Mesendoderm (in vitro differentiated cells): ENCODE results near the gene CENPU.

Experiments used
- DNase-seq: peaks from one replicate; pipeline ENCODE4 v3.0.0; 2013
- H2AK5ac ChIP-seq: 2 replicates; pipeline ENCODE4 v1.6.1; 2013; ENCODE audit warnings: low read length, inconsistent platforms
- H2BK120ac ChIP-seq: 2 replicates; pipeline ENCODE4 v1.6.1; 2013; ENCODE audit warnings: low read depth, mild to moderate bottlenecking, low read length, moderate library complexity, mixed read lengths
- H2BK15ac ChIP-seq: replicated peaks from 2 replicates; pipeline ENCODE4 v1.6.1; 2013; ENCODE audit warnings: low read depth, mild to moderate bottlenecking, moderate library complexity
- H2BK5ac ChIP-seq: 2 replicates; pipeline ENCODE4 v1.6.1; 2013; ENCODE audit warnings: low read length, inconsistent platforms
- H3K18ac ChIP-seq: 2 replicates; pipeline ENCODE4 v1.6.1; 2013; ENCODE audit warnings: mild to moderate bottlenecking, low read length, mixed read lengths
- H3K23ac ChIP-seq: one replicate; pipeline ENCODE4 v1.6.1; 2013; ENCODE audit warnings: low read length
- H3K27ac ChIP-seq: 2 replicates; pipeline ENCODE4 v1.5.1; 2013; ENCODE audit warnings: low read depth, mild to moderate bottlenecking, inconsistent platforms, low read length, moderate library complexity
- H3K27me3 ChIP-seq: 2 replicates; pipeline ENCODE4 v1.6.1; 2013; ENCODE audit warnings: low read length, control low read depth, mild to moderate bottlenecking, inconsistent platforms; ENCODE audit not compliant: insufficient read depth, poor library complexity
- H3K36me3 ChIP-seq: 2 replicates; pipeline ENCODE4 v1.6.1; 2013; ENCODE audit warnings: low read length, inconsistent platforms; ENCODE audit not compliant: control insufficient read depth, insufficient read depth
- H3K4ac ChIP-seq: one replicate; pipeline ENCODE4 v1.6.1; 2013; ENCODE audit warnings: low read depth, mild to moderate bottlenecking, low read length, moderate library complexity
- H3K4me1 ChIP-seq: 2 replicates; pipeline ENCODE4 v1.6.1; 2013; ENCODE audit warnings: low read depth, low read length, inconsistent platforms; ENCODE audit not compliant: control insufficient read depth
- H3K4me2 ChIP-seq: 2 replicates; pipeline ENCODE4 v1.6.1; 2013; ENCODE audit warnings: low read length
- H3K4me3 ChIP-seq: 2 replicates; pipeline ENCODE4 v1.5.1; 2013; ENCODE audit warnings: mild to moderate bottlenecking, low read length
- H3K56ac ChIP-seq: one replicate; pipeline ENCODE4 v1.6.1; 2013; ENCODE audit warnings: low read length
- H3K79me1 ChIP-seq: 2 replicates; pipeline ENCODE4 v1.6.1; 2013; ENCODE audit warnings: low read length, inconsistent platforms
- H3K79me2 ChIP-seq: 2 replicates; pipeline ENCODE4 v1.6.1; 2013; ENCODE audit warnings: mild to moderate bottlenecking, low read length; ENCODE audit not compliant: control insufficient read depth, insufficient read depth
- H3K9ac ChIP-seq: 2 replicates; pipeline ENCODE4 v1.6.1; 2013; ENCODE audit warnings: low read length, inconsistent platforms
- H4K5ac ChIP-seq: one replicate; pipeline ENCODE4 v1.6.1; 2013; ENCODE audit warnings: low read length
- H4K8ac ChIP-seq: one replicate; pipeline ENCODE4 v1.6.1; 2013; ENCODE audit warnings: low read depth, mild to moderate bottlenecking, control low read depth, low read length, moderate library complexity
- WGBS: extraction: QIAGEN DNeasy Blood & Tissue Kit; methylation state at CpG from one replicate; pipeline ENCODE4 v1.1.7; 2013; ENCODE audit warnings: low lambda C conversion rate, missing lambda C conversion rate; ENCODE audit not compliant: insufficient coverage; ENCODE audit errors: extremely low coverage; 5-methylcytosine and 5-hydroxymethylcytosine counted together

CENPU gene

DNA sequence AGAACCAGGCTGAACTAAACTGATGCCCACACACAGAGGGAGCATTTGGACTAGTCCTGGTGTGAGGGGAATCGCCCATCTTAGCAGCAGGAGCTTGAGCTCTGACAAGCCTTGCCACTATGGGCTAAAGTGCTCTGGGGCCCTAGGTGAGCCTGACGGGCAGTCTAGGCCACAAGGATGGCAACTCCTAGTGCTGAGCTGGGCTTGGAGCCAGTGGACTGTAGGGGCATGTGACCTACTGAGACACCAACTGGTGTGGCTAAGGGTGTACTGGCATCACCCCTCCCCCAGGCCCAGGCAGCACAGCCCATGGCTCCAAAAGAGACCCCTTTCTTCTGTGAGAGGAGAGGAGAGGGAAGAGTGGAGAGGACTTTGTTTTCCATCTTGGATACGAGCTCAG lies 14.5 kb downstream of the CENPU start:
- Histone ChIP-seq H3K79me2 (peaks cover 5% of the 10 kb centered on the region), H2BK5ac (no peak overlapping the region), H2AK5ac (no peak overlapping the region), H3K36me3 (peaks cover 5% of the 10 kb centered on the region), H3K27ac (no peak overlapping the region), H3K4me2 (no peak overlapping the region), H2BK120ac (no peak overlapping the region), H3K18ac (no peak overlapping the region), H3K4ac (no peak overlapping the region), H3K4me3 (no peak overlapping the region), H3K56ac (no peak overlapping the region), H3K27me3 (no peaks in the 10 kb centered on the region), H2BK15ac (no peak overlapping the region), H4K5ac (no peak overlapping the region), H3K79me1 (peaks cover 16% of the 10 kb centered on the region), H3K9ac (no peak overlapping the region), H4K8ac (no peak overlapping the region), H3K23ac (peak overlapping the region; percentile 24), H3K4me1 (no peaks in the 10 kb centered on the region)
- DNase-seq: no peak
- no CpG with 5 or more reads among the region's 3 CpGs for WGBS

DNA sequence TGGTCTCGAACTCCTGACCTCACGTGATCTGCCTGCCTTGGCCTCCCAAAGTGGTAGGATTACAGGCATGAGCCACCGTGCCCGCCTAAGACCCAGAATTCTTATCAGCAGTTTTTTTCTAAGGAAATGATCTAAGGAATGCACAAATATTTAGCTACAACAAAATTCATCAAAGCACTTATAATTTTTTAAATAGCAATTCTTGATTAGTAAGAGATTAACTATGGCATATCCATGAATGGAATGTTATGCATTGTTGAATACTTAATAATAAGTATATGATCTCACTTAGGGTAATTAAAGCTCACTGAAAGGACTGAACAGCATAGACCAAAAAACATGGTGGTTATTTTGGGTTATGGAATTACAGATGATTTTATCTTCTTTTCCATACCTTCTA lies 18.4 kb downstream of the CENPU start:
- Histone ChIP-seq H3K36me3 (peaks cover 5% of the 10 kb centered on the region), H3K18ac (no peak overlapping the region), H3K79me2 (peaks cover 5% of the 10 kb centered on the region), H2BK5ac (no peak overlapping the region), H4K5ac (no peak overlapping the region), H3K4me3 (no peak overlapping the region), H4K8ac (no peak overlapping the region), H2BK120ac (no peak overlapping the region), H2AK5ac (no peak overlapping the region), H3K27me3 (no peaks in the 10 kb centered on the region), H3K56ac (no peak overlapping the region), H3K27ac (no peak overlapping the region), H3K4me2 (no peak overlapping the region), H3K4ac (no peak overlapping the region), H2BK15ac (no peak overlapping the region), H3K9ac (no peak overlapping the region), H3K4me1 (no peaks in the 10 kb centered on the region), H3K23ac (no peak overlapping the region), H3K79me1 (peaks cover 14% of the 10 kb centered on the region)
- no peak for DNase-seq
- WGBS: no CpG with 5 or more reads among the region's 4 CpGs

DNA sequence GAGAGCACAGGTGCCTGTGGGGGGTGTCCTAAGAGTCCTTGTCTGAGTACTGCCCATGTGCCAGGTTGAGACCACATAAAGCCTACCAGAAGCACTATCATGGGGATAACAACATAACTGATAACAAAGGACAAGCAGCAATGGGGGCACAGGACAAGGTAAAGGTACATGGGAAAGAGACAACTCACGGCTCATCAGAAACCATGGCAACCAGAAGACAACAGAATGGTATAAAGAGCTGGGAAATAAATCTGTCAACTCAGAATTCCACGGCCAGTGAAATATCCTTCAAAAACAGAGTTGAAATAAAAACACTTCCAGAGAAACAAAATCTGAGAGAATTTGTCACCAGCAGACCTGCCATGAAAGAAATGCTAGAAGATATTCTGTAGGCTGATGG lies 20.0 kb downstream of the CENPU start:
- Histone ChIP-seq H3K56ac (no peak overlapping the region), H3K18ac (no peak overlapping the region), H3K9ac (no peak overlapping the region), H3K4me3 (no peak overlapping the region), H4K5ac (no peak overlapping the region), H3K23ac (no peak overlapping the region), H3K79me2 (no peaks in the 10 kb centered on the region), H3K79me1 (peaks cover 7% of the 10 kb centered on the region), H3K4me2 (no peak overlapping the region), H3K4me1 (no peaks in the 10 kb centered on the region), H2BK15ac (no peak overlapping the region), H2AK5ac (no peak overlapping the region), H3K27me3 (no peaks in the 10 kb centered on the region), H2BK120ac (no peak overlapping the region), H2BK5ac (no peak overlapping the region), H3K4ac (no peak overlapping the region), H3K36me3 (peaks cover 4% of the 10 kb centered on the region), H3K27ac (no peak overlapping the region), H4K8ac (no peak overlapping the region)
- peak; percentile 57 for DNase-seq
- no CpG with 5 or more reads among the region's 2 CpGs for WGBS

DNA sequence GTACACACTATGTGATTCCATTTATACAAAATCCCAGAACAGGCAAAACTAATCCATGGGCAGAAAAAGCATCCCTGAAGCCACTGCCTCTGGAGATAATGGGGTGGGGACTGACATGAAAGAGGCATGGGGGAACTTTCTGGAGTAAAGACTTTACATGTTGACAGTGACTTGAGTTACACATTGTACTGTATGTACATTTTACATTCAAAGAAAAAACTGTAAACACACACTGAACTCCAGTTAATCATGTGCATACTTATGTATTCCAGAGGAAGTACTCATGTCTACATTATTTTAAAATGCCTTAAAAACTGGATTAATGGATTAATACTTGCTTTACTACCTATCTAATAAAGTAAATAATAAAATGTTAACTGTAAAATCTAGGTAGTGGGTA lies 21.6 kb downstream of the CENPU start:
- no peak overlapping the region for H3K27ac ChIP-seq
- no peak overlapping the region for H3K4me2 ChIP-seq
- no peak overlapping the region for H4K8ac ChIP-seq

DNA sequence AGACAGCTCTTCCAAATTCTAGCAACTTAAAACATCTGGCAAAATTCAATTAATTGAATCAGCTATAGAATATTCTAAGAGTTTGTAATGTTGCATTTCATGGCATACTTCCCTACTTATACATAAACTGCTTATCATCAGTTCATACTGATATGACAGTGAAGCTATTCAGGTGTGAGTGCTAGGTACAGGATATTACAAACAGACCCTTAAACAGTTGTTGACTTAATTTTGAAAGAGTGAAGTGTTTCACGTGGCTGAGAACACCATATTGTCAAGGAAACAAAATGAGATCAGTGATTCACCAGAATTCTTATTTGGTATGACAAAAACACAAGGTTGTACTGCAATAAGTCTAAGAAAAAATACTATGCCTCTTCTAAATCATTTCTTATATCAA lies 27.4 kb downstream of the CENPU start:
- Histone ChIP-seq H2AK5ac (no peak overlapping the region), H3K79me1 (peaks cover 2% of the 10 kb centered on the region), H4K5ac (no peak overlapping the region), H2BK15ac (no peak overlapping the region), H3K18ac (no peak overlapping the region), H3K4me1 (no peaks in the 10 kb centered on the region), H3K36me3 (peaks cover 9% of the 10 kb centered on the region), H3K4ac (no peak overlapping the region), H3K56ac (no peak overlapping the region), H3K79me2 (no peaks in the 10 kb centered on the region), H3K23ac (no peak overlapping the region), H4K8ac (no peak overlapping the region), H3K9ac (no peak overlapping the region), H3K27me3 (no peaks in the 10 kb centered on the region), H2BK5ac (no peak overlapping the region), H3K27ac (no peak overlapping the region), H2BK120ac (no peak overlapping the region), H3K4me2 (no peak overlapping the region), H3K4me3 (no peak overlapping the region)
- DNase-seq: no peak
- WGBS: no CpG with 5 or more reads among the region's 1 CpG

More for the DNA sequence above, 21.6 kb downstream of the CENPU start:
- Histone ChIP-seq H2BK15ac (no peak overlapping the region), H3K79me1 (peaks cover 2% of the 10 kb centered on the region), H3K79me2 (no peaks in the 10 kb centered on the region), H3K56ac (no peak overlapping the region), H3K36me3 (peaks cover 2% of the 10 kb centered on the region), H2AK5ac (no peak overlapping the region), H2BK120ac (no peak overlapping the region), H3K4ac (no peak overlapping the region), H3K9ac (no peak overlapping the region), H2BK5ac (no peak overlapping the region), H3K18ac (no peak overlapping the region), H3K4me3 (no peak overlapping the region), H3K23ac (no peak overlapping the region), H3K27me3 (no peaks in the 10 kb centered on the region), H4K5ac (no peak overlapping the region), H3K4me1 (no peaks in the 10 kb centered on the region)
- DNase-seq: no peak

DNA sequence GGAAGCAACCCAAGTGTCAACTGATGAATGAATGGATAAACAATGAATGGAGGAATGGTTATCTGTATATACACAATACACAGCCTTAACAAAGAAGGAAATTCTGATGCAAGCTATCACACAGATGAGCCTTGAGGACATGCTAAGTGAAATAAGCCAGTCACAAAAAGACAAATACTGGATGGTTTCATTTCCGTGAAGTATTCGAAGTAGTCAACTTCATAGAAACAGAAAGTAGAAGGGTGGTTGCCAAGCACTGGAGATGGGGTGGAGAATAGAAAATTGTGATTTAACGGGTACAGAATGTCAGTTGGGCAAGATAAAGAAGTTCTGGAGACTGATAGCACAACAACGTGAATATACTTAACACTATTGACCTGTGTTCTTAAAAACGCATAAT lies 28.2 kb downstream of the CENPU start:
- no peak overlapping the region for H3K18ac ChIP-seq
- no peak overlapping the region for H3K4me2 ChIP-seq
- H3K9ac ChIP-seq: no peak overlapping the region
- no peak overlapping the region for H3K27ac ChIP-seq
- no CpG with 5 or more reads among the region's 5 CpGs for WGBS
- H3K27me3 ChIP-seq: no peaks in the 10 kb centered on the region
- H4K5ac ChIP-seq: no peak overlapping the region
- H3K36me3 ChIP-seq: peaks cover 9% of the 10 kb centered on the region
- DNase-seq: no peak
- no peak overlapping the region for H2BK15ac ChIP-seq
- no peak overlapping the region for H4K8ac ChIP-seq
- H2BK120ac ChIP-seq: no peak overlapping the region
- H3K4me1 ChIP-seq: no peaks in the 10 kb centered on the region
- H3K4ac ChIP-seq: no peak overlapping the region
- H3K23ac ChIP-seq: no peak overlapping the region
- H3K79me1 ChIP-seq: peaks cover 2% of the 10 kb centered on the region
- H3K56ac ChIP-seq: no peak overlapping the region
- H2BK5ac ChIP-seq: no peak overlapping the region
- H2AK5ac ChIP-seq: no peak overlapping the region
- H3K79me2 ChIP-seq: no peaks in the 10 kb centered on the region
- no peak overlapping the region for H3K4me3 ChIP-seq
